Retinal pigment epithelial cell (primary cell): ENCODE measurements around the gene PSMC5.
"Not testable (repeated sequence)": the region's sequence is repeated elsewhere in the genome, so short reads cannot be mapped to it uniquely, and the experiment has no call there.

Source experiments
- DNase-seq: peaks from one replicate; pipeline ENCODE4 v3.0.0-alpha.2; 2010; ENCODE audit warnings: low read depth
- H3K4me3 ChIP-seq: 2 replicates; pipeline ENCODE4 v1.5.1; 2011; ENCODE audit warnings: mild to moderate bottlenecking, low read length, control low read depth, moderate library complexity
- TF ChIP-seq, protein P1 (sequence below): conservative IDR thresholded peaks from 2 replicates; pipeline ENCODE4 v1.5.1; 2011; ENCODE audit warnings: low read depth, low read length, control low read depth, inconsistent platforms

PSMC5 gene

DNA sequence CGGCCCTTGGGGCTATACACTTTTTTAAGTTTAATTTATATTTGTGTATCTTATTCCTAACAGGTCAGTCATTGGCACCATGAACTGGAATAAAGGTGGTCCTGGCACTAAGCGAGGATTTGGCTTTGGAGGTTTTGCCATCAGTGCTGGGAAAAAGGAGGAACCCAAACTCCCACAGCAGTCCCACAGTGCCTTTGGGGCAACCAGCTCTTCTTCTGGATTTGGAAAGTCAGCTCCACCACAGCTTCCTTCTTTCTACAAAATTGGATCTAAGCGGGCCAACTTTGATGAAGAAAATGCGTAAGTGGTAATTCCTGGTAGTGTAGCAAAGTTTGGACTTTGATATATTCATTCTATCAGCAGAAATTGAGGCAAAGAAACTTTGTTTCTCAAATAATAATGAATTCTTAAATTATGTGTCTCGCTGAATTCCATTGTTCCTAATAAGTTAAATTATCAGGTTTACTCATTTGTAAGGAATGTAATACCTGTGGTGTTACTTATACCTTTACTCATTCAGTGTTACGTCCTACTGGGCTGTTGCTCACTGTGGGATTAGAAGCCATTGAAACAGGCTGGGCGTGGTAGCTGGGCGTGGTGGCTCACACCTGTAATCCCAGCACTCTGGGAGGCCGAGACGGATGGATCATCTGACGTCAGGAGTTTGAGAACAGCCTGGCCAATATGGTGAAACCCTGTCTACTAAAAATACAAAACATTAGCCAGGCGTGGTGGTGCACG lies 40.1 kb upstream of the PSMC5 start:
- no peak for DNase-seq
- no peak overlapping the region for H3K4me3 ChIP-seq
- TF ChIP-seq, protein P1, sequence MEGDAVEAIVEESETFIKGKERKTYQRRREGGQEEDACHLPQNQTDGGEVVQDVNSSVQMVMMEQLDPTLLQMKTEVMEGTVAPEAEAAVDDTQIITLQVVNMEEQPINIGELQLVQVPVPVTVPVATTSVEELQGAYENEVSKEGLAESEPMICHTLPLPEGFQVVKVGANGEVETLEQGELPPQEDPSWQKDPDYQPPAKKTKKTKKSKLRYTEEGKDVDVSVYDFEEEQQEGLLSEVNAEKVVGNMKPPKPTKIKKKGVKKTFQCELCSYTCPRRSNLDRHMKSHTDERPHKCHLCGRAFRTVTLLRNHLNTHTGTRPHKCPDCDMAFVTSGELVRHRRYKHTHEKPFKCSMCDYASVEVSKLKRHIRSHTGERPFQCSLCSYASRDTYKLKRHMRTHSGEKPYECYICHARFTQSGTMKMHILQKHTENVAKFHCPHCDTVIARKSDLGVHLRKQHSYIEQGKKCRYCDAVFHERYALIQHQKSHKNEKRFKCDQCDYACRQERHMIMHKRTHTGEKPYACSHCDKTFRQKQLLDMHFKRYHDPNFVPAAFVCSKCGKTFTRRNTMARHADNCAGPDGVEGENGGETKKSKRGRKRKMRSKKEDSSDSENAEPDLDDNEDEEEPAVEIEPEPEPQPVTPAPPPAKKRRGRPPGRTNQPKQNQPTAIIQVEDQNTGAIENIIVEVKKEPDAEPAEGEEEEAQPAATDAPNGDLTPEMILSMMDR: no peak

DNA sequence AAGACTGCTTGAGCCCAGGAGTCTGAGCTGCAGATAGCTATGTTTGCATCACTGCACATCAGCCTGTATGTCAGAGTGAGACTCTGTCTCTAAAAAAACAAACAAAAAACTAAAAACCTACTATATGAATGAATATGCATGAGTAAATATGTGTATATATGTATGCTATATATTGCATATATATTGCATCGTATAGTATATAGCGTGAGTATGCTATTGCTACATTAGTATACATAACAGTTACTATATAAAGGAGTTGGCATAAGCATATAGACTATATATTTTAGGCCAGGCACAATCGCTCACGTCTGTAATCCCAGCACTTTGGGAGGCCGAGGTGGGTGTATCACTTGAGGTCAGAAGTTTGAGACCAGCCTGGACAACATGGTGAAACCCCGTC lies 37.2 kb upstream of the PSMC5 start:
- no peak overlapping the region for H3K4me3 ChIP-seq
- no peak for DNase-seq
- TF ChIP-seq, protein P1: no peak

DNA sequence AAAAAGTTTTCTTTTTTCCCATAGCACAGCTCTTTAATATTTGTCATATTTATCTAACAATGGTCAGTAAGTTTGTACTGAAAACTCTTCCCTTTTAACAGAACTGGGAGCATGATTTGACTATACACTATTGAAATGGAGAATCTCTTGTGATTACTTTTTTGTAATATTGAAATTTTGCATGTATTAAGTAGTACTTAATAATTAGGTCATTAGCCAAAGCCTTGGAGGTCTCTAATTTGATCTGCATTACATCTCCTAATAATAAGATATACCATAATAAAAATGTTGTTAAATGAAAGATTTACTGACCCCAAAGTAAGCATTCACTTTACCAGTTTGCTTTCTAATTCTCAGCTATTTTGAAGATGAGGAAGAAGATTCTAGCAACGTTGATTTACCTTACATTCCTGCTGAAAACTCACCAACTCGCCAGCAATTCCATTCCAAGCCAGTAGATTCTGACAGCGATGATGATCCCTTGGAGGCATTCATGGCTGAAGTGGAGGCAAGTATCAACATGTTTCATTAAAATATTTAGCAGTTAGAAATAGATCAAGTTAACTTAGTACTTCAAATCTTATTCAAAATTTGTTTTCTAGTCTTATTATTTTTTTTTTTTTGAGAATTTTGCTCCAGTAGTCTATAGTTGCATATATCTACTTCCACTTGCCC lies 35.0 kb upstream of the PSMC5 start:
- DNase-seq: no peak
- TF ChIP-seq, protein P1: no peak
- no peak overlapping the region for H3K4me3 ChIP-seq

DNA sequence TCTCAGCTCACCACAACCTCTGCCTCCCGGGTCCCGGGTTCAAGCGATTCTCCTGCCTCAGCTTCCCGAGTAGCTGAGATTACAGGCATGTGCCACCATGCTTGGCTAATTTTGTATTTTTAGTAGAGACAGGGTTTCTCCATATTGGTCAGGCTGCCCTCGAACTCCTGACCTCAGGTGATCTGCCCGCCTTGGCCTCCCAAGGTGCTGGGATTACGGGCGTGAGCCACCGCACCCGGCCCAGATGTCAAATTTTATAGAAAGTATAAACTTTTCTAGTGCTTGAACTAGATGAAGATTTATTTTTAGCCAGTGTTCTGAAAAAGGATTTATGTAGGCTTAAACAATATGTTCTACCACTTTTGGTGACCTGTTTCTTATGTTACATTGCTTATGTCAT lies 30.9 kb upstream of the PSMC5 start:
- H3K4me3 ChIP-seq, DNase-seq: not testable (repeated sequence)

DNA sequence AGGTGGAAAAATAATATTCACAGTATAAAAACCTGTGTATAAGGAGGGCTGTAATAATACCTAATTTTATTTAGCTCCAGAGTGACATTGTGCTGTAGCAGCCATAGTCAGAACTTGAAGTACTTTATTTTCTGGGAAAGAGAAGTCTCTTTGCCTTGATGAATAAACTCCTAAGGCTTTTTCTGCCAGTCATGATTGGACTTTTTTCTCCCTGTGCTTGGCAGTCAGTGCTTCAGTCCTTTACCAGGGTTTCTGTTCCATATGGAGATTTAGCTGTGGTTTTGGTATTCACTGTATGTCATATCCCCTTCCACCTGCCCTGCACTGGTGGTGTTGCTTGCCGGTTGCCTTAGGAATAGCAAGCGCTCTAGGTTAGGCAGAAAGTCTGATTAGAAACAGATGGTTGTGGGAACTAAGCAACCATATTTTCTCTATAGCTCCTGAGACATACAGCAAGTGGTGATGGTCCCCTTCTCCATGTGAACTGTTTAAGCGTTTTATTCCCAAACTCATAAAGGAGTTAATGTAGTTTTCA lies 28.6 kb upstream of the PSMC5 start:
- TF ChIP-seq, protein P1: no peak
- no peak for DNase-seq
- H3K4me3 ChIP-seq: no peak overlapping the region

DNA sequence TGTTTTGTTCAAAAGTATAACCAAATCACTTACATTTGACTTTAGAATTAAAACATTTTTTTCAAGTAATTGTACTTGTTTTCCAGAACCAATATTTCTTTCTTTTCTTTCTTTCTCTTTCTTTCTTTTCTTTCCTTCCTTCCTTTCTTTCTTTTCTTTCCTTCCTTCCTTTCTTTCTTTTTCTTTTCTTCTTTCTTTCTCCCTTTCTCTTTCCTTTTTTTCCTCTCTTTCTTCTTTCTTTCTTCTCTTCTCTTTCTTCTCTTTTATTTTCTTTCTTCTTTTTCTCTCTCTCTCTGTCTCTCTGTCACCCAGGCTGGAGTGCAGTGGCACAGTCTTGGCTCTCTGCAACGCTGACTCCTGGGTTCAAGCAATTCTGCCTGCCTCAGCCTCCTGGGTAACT lies 26.4 kb upstream of the PSMC5 start:
- DNase-seq: no peak

DNA sequence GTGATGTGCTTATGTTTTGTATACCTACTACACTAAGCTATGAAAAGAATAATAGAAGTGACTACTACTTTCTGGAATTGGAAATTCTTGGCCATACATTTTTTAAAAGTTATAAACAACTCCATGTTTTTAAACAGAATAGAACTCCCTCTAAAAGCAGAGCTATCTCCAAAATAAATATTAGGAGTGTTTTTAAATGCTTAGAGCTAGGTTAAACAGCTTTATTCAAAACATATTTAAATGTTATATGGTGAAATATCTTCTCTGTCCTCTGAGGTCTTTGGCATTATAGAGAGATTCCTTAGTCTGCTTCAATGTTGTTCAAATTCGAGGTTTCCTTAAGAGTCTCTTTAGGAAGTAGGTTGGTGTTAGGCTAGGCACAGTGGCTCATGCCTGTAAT lies 22.9 kb upstream of the PSMC5 start:
- DNase-seq: no peak
- TF ChIP-seq, protein P1: no peak
- H3K4me3 ChIP-seq: no peak overlapping the region

More for the DNA sequence above, 26.4 kb upstream of the PSMC5 start:
- TF ChIP-seq, protein P1: no peak
- H3K4me3 ChIP-seq: no peak overlapping the region
